Measurements from ENCODE around the gene TRIM14.

Gene TRIM14

GRCh38 chr9:98085944-98086343, 33.1 kb downstream of the TRIM14 start:
- TF ChIP-seq, protein P1, sequence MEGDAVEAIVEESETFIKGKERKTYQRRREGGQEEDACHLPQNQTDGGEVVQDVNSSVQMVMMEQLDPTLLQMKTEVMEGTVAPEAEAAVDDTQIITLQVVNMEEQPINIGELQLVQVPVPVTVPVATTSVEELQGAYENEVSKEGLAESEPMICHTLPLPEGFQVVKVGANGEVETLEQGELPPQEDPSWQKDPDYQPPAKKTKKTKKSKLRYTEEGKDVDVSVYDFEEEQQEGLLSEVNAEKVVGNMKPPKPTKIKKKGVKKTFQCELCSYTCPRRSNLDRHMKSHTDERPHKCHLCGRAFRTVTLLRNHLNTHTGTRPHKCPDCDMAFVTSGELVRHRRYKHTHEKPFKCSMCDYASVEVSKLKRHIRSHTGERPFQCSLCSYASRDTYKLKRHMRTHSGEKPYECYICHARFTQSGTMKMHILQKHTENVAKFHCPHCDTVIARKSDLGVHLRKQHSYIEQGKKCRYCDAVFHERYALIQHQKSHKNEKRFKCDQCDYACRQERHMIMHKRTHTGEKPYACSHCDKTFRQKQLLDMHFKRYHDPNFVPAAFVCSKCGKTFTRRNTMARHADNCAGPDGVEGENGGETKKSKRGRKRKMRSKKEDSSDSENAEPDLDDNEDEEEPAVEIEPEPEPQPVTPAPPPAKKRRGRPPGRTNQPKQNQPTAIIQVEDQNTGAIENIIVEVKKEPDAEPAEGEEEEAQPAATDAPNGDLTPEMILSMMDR (IDR thresholded peaks at IDR 0.05): no peak
- H3K9me3 Mint-ChIP-seq: no peaks in the 10 kb centered on the region
- H3K4me3 Mint-ChIP-seq: no peak overlapping the region
- H3K27me3 Mint-ChIP-seq (ENCODE audit: low read depth, poor library complexity): peaks cover 24% of the 10 kb centered on the region
- H3K36me3 Mint-ChIP-seq (ENCODE audit: low read depth): peaks cover 17% of the 10 kb centered on the region
- peaks cover 12% of the 10 kb centered on the region for H3K4me1 Mint-ChIP-seq
- H3K27ac Mint-ChIP-seq: no peak overlapping the region
- DNase-seq: no peak

DNA sequence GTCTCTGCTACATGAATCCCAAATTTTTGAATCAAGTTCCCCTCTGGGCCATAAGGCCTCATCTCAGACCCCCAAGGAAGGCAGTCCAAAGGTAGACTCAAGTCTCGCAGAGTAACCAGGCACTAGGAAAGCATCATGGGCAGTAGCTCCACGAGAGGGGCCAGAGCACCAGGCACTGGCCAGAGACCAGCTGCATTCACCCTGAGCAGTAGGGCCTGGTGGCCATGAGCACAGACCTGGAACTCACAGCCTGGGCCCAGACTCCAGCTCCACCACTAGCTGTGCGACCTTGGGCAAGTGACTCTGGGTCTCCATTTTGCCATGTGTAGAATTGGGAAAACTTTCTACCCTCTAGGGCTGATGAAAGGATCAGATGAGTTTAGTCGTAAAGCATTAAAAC, 34.0 kb downstream of the TRIM14 start:
- H3K27ac Mint-ChIP-seq: peak overlapping the region; percentile 69
- TF ChIP-seq, protein P1 (IDR thresholded peaks at IDR 0.05): no peak

GRCh38 chr9:98084396-98084795, 34.6 kb downstream of the TRIM14 start:
- H3K36me3 Mint-ChIP-seq (ENCODE audit: low read depth): peaks cover 17% of the 10 kb centered on the region
- peaks cover 15% of the 10 kb centered on the region for H3K27me3 Mint-ChIP-seq (ENCODE audit: low read depth, poor library complexity)
- no peaks in the 10 kb centered on the region for H3K9me3 Mint-ChIP-seq
- no peak overlapping the region for H3K4me3 Mint-ChIP-seq
- DNase-seq: no peak
- H3K27ac Mint-ChIP-seq: no peak overlapping the region
- peaks cover 12% of the 10 kb centered on the region for H3K4me1 Mint-ChIP-seq
- TF ChIP-seq, protein P1 (IDR thresholded peaks at IDR 0.05): no peak

More for the DNA sequence above, 34.0 kb downstream of the TRIM14 start:
- no peaks in the 10 kb centered on the region for H3K9me3 Mint-ChIP-seq
- peaks cover 12% of the 10 kb centered on the region for H3K4me1 Mint-ChIP-seq
- H3K27me3 Mint-ChIP-seq (ENCODE audit: low read depth, poor library complexity): peaks cover 22% of the 10 kb centered on the region
- peaks cover 17% of the 10 kb centered on the region for H3K36me3 Mint-ChIP-seq (ENCODE audit: low read depth)
- DNase-seq: no peak
- H3K4me3 Mint-ChIP-seq: no peak overlapping the region

GRCh38 chr9:98083566-98084183, 35.3 kb downstream of the TRIM14 start:
- H3K27ac Mint-ChIP-seq: peak overlapping the region; percentile 39
- TF ChIP-seq, protein P1 (IDR thresholded peaks at IDR 0.05): no peak
- H3K4me3 Mint-ChIP-seq: no peak overlapping the region
- H3K27me3 Mint-ChIP-seq (ENCODE audit: low read depth, poor library complexity): peaks cover 10% of the 10 kb centered on the region
- peaks cover 12% of the 10 kb centered on the region for H3K4me1 Mint-ChIP-seq
- H3K9me3 Mint-ChIP-seq: no peaks in the 10 kb centered on the region
- DNase-seq: no peak
- peaks cover 21% of the 10 kb centered on the region for H3K36me3 Mint-ChIP-seq (ENCODE audit: low read depth)

- TF ChIP-seq, protein P1 (IDR thresholded peaks at IDR 0.05): no peak
- no peak overlapping the region for H3K4me3 Mint-ChIP-seq
- H3K36me3 Mint-ChIP-seq (ENCODE audit: low read depth): peaks cover 23% of the 10 kb centered on the region
- H3K9me3 Mint-ChIP-seq: no peaks in the 10 kb centered on the region
- no peak overlapping the region for H3K27ac Mint-ChIP-seq
- DNase-seq: no peak
- H3K4me1 Mint-ChIP-seq: peaks cover 12% of the 10 kb centered on the region
- peaks cover 4% of the 10 kb centered on the region for H3K27me3 Mint-ChIP-seq (ENCODE audit: low read depth, poor library complexity)
Measured at GRCh38 chr9:98083061-98083501, 35.9 kb downstream of the TRIM14 start.
